GM18499 (cell line): Measurements from ENCODE around the gene NRBF2.
"Not testable (repeated sequence)": the region's sequence is repeated elsewhere in the genome, so short reads cannot be mapped to it uniquely, and the experiment has no call there.

Experiments
- ATAC-seq: cut with Tn5 transposase; IDR thresholded peaks from one replicate; pipeline ENCODE4 v1.9.1; 2021; ENCODE audit warnings: moderate number of reproducible peaks; ENCODE audit not compliant: insufficient read depth, unreplicated experiment

NRBF2 gene

DNA sequence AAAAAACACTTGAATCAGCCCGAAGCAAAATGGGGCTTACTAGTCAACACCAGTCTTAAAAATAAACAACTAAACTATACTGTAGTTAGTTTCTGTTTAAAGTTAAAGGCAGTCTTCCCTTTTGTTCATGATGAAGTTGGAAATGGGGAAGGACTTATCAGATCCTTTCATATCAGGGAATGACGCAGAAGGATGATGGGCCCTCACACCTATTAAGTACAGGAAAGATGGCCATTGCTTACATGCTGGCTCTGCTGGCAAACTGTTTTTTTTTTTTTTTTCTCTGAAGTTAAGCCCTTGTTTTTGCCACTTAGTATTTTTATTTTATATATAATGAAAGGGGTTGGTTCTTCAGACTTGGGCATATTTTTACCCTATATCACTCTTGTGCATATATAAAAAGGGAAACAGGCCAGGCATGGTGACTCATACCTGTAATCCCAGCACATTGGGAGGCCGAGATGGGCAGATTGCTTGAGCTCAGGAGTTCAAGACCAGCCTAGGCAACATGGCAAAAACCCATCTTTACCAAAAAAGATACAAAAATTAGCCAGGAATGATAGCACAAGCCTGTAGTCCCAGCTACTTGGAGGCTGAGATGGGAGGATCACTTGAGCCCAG lies 16.6 kb upstream of the NRBF2 start:
- ATAC-seq = no peak

DNA sequence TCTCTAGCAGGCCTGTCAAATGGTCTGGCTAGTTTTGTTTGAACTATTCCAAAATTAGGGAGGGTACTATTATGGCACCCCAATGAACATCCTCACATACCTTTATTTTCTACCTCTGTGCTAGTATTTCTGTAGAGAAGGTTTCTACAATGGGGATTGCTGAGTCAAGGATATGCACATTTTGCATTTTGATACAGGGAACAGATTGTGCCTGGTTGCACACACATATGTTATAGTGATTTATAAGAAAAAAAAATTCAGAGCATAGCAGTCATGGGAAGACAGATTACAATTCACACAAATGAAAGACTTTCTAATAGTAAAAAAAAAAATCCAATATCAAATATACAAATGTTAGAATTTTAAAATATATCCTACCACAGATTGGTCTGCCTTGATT lies 14.1 kb upstream of the NRBF2 start:
- no peak for ATAC-seq

DNA sequence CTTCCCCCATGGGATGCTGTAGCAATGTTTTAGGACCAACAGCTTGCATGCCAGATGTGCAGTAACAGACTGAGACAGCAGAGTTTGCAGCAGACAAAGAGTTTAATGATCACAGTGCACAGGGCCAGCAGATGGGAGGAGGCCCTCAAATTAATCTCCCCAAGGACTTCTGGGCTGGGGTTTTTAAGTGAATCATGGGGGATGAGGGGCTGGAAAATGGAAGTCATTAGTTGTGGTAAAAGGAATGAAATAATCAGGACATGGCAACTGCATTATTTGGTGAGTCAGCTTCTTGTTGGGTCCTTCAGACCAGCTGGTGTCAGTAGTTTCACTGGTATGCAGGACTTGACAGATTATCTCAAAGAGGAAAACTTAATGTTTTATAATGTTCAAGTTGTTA lies 12.6 kb upstream of the NRBF2 start:
- no peak for ATAC-seq

DNA sequence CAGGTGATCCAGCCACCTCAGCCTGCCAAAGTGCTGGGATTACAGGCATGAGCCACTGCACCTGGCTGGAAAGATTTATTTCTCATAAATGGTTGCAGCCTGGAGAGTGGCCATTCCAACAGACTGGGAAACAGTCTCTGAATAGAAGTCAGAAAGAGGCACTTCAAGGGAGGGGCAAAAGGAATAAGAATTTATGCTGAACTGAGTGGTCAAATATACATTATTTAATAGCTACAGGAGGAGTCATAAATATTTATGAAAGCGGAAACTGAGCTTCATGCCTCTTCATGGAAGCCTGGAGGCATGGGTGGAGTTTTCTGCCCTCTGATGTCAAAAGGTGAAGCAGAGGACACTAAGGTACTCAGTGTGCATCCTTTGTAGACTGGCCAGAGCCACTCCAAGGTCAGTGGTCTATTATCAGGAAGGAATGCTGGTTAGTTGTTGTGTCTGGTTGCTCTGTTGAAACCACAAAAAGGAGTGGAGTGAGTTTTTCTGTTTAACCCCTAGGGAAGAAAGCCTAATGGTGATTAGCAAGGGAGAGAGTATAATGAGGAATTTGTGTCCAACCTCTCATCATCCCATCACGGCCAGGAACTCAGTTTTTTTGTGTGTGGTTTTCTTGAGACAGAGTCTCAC lies 9.3 kb upstream of the NRBF2 start:
- ATAC-seq = no peak

DNA sequence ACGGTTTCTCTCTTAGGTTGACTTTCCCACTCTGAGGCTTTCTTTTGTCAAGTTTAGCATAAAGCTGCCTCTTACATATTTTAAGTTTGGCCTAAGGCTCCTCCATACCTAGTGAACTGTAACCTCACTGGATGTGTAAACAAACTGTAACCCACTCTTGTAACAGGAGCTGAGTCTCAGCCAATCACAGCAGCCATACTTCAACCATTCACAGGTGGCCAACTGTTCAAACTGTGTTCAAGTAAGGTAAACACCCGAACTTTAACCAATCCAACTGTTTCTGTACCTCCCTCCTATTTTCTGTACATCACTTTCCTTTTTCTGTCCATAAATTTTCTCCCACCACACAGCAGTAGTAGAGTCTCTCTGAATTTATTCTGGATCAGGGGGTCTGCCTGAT lies 7.7 kb upstream of the NRBF2 start:
- ATAC-seq = no peak

DNA sequence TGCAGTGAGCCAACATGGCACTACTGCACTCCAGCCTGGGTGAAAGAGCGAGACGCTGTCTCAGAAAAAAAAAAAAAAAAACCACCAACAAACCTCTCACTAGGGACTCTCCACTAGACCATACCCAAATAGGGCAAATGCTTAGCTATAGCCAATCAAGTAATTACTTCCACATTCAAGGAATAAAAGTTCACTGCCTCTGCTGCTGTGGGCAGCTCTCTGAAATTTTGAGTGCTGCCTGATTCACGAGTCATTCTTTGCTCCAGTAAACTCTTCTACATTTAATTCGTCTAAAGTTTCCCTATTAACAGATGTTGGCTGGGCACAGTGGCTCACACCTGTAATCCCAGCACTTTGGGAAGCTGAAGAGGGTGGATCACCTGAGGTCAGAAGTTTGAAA lies 4.7 kb upstream of the NRBF2 start:
- no peak for ATAC-seq

DNA sequence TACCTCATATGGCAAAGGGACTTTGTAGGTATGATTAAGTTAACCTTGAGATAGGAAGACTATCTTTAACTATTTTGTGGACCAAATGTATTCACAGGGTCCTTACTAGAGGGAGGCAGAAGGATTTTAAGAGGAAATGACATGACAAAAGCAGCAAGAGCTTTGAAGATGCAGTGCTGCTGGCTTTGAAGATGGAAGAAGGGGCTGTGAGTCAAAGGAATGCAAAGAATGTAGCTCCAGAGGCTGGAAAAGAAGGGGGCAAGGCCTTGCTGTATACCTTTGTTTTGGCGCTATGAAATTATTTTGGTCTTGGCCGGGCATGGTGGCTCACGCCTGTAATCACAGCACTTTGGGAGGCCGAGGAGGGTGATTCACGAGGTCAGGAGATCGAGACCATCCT lies 3.2 kb upstream of the NRBF2 start:
- ATAC-seq = no peak

DNA sequence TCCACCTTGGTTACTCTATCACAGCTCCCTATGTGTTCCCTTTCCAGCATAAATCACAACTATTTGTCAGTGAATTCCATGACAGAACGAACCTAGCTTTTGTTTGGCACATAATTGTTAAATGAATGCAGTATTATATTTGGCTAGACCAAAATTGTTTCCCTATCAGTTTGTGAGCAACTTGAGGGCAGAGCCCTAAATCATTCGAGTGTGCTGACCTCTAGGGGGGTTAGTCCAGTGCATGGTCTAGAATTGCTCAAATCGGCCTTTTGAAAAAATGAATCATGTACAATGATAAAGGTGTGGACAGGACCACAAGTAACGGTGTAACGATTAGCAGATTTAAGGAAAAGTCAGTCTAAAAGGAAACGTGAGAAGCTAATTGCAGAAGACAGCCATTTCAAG lies 475 bp upstream of the NRBF2 start:
- ATAC-seq = no peak

DNA sequence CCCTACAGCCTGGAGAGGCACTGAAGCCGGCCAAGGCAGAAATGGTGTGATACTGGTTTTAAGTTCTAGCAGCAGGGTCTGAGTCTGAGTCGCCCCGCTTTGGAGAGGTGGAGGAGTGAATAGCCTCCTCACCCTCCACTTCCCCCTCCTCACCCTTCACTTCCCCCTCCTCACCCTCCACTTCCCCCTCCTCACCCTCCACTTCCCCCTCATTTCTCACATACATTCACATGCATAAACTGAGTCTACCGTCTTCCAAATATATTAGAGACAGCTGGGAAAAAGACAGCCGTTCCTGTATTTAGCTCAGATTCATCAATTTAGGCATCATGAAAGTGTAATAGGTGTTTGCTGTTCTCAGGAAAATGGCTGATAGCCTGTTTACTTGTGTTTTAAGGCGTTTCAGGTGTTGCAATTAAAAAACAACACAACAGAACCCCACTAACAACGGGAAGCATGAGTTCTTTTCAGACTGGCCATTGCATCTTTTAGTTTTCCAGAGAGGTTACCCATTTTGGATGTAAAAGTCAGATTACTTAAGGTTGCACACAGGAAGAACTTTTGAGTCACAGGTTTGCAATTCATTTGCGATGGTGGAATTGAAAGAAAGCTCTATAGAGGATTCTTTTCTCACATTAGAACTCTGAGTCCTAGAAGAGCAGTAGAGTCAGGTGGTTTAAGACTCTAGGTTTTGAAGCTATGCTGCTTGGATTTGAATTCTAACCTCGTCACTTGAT lies 861 bp downstream of the NRBF2 start:
- ATAC-seq = no peak

DNA sequence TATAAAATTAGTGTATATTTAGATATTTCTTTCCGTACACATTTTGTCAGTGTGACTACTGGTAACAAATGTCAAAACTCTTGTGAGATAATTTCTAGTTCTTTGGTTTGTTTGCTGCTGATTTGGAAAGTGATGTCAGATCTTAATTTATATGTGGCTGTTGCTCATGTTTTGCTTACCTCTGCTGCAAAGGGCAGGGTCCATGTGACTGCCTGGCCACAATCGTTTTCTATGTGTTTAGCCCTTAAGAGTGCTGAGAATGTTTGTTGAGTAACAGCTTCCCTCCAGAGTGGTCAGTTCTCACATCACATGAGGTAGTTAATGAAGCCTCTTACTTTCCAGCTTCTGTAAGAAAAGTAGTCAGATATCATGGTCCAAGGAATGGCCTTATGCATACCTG lies 4.2 kb downstream of the NRBF2 start:
- ATAC-seq = no peak

DNA sequence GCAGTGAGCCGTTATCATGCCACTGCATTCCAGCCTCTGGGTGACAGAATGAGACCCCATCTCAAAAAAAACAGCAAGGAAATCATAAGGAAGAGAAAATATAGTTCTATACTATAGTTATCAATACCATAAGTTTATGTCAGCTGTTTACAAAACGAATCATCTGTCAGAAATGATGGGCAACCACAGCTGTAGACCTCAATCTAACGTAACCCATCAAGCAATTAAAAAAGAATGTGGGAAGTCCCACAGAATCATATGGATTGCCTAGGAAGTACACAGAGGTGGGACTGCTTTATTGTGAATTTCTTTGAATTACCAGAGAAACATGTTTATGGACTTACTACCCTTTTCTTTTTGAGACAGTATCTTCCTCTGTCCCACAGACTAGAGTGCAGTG lies 6.9 kb downstream of the NRBF2 start:
- no peak for ATAC-seq

DNA sequence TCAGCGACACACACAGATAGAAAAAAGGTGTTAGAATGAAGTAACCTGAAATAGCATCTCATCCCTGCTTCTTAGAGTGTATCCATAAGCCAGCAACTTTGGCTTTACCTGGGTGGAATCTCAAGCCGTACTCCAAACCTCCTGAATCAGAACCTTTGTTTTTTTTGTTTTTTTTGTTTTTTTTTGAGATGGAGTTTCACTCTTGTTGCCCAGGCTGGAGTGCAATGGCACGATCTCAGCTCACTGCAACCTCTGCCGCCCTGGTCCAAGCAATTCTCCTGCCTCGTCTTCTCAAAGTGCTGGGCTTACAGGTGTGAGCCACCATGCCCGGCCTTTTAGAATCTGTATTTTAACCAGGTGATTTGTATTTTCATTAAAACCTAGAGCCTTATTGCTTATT lies 9.0 kb downstream of the NRBF2 start:
- ATAC-seq = no peak

DNA sequence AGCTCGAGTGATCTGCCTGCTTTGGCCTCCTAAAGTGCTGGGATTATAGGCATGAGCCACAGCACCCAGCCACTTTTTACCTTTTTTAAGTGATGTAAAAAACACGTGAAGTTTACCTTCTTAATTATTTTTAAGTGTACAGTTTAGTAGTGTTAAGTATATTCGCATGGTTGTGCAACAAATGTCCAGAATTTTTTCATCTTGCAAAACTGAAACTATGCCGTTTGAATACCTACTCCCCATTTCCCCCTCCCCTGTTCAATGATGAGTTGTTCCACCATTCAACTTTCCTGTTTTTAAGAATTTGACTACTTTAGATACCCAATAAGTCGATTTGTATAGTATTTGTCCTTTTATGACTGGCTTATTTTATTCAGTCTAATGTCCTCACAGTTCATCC lies 10.9 kb downstream of the NRBF2 start:
- ATAC-seq = no peak

DNA sequence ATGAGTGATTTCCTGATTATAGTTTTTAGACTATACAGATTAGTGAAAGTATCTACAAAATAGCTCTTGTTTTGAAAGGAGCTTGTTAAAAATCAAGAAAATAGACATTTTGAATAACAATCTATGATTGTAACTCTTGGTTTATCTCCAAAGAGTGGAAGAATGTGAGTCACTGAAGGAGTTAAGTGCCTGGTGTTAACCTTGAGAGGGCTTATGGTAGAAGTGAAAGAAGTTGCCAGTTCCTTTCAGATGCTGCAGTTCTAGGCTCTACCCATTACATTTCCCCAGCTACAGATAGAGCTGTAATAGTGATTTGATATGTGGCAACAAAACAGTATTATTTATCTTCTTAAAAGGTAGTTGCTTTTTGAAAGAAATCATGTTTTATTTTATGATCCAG lies 12.7 kb downstream of the NRBF2 start:
- no peak for ATAC-seq

DNA sequence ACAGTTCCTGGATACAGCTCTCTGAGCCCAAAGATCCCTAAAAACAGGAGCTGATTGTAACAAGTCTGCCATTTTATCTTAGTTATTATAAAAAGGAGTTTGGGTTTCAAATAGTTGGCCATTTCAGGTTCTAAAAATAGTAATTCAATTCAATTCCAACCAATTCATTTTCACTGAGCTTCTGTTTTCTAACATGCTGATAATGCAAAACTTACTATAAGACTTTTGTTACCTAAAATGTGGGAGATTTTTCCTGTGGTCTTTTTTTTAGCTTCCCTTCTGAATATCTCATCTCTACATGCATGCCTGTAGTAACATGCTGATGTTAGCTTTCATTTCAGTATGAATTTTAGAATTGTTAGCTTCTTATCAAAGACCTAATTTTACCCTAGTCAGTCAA lies 13.4 kb downstream of the NRBF2 start:
- ATAC-seq = no peak

DNA sequence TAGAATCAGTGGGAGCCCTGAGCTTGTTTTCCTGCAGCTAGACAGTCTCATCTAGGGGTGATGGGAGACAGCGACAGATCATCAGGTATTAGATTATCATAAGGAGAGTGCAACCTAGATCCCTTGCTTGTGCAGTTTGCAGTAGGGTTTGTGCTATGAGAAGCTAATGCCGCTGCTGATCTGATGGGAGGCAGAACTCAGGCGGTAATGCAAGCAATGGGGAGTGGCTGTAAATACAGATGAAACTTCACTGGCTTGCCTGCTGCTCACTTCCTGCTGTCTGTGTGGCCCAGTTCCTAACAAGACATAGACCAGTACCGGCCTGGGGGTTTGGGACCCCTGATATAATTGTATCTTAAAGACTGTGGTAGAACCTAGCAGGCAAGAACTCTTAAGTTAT lies 17.6 kb downstream of the NRBF2 start:
- no peak for ATAC-seq

DNA sequence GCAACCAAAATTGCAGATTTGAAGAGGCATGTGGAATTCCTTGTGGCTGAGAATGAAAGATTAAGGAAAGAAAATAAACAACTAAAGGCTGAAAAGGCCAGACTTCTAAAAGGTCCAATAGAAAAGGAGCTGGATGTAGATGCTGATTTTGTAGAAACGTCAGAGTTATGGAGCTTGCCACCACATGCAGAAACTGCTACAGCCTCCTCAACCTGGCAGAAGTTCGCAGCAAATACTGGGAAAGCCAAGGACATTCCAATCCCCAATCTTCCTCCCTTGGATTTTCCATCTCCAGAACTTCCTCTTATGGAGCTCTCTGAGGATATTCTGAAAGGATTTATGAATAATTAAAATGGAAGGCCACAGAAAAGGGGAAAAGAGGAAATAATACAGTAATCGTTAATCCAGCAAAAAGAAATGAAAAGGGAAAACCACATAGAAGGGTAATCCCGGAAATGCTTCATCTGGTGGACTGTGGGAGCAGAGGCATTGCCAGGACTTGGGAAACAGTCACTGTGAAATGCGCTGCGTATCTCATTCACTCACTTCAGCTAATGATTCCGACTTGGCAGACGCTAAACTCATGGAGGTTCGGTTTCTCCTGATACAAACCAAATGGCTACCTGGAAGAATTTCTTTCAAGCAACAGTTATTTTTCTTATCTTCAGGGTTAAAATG lies 20.9 kb downstream of the NRBF2 start:
- not testable (repeated sequence) for ATAC-seq

DNA sequence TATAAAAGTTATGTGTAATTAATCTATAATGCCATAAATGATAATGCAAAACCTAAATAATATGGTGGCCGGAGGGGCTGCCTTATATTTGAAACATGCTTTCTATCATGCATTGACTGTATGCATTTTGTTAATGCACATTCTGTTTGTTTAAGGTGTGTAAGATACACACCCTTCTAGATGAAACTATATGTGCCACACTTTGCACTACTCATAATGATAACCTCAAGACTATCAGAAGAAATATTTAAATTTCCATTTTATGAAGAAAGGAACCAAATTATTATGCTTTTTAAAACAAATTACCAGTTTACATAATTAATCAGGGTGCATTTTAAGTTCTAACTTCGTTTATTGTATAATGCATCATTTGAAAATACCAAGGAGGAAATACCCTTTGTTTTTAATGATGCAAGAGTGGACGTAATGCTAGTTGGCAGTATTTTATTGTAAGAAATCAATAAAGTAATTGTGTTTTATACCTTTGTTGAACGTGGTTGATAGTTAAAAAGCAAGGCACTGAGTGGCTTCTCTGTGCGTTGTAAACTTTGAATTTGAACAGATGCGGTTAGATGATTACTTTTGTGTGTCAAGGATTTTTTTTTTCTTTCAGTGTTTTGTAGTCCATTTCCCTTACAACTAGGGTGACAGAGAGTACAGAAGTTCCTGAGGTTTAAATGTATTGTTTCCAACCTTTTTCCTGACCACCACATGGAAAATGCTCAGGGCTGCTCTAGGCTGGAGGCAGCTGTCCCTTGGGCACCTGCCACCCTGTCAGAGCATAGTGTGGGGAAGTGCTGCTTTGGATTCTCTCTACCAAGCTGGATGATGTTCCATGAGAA lies 21.6 kb downstream of the NRBF2 start:
- no peak for ATAC-seq

DNA sequence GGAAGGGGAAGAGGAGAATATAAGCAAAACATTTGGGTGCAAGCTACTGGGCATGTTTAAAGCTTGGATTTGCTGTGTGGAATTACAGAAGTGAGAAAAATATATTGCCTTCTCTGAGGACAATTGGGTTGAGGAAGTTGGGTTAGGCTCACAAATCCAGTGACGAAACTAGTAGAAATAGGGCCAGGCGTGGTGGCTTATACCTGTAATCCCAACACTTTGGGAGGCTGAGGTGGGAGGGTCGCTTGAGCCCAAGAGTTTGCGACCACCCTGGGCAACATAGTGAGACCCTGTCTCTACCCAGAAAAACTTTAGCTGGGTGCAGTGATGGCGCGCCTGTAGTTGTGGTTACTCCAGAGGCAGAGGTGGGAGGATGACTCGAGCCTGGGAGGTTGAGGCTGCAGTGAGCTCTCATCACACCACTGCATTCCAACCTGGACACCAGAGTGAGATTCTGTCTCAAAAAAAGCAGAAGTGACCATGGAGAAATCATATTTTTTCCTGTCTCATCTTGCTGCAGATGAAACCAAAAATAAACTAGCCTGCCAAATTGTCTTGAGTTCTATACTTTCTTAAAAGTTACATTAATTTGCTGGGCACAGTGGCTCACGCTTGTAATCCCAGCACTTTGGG lies 22.4 kb downstream of the NRBF2 start:
- no peak for ATAC-seq

DNA sequence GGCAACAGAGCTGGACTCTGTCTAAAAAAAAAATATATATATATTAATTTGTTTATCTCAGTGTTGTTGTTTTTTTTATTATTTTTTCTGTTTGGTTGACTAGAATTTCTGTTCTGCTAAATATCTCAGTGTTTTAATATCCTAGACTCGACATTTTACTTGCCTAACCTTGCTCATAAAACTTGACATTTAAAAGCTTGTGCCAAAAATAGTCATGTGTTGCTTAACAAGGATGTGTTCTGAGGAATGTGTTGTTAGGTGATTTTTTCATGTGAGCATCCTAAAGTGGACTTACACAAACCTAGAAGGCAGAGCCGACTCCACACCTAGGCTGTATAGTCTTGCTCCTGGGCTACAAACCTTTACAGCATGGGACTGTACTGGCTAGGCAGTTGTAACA lies 23.1 kb downstream of the NRBF2 start:
- ATAC-seq = no peak
